Uterus (tissue), 2 donors: ENCODE results near the gene TWNK.

Source experiments
- POLR2A ChIP-seq, 2 donors: fragments of 450-650 bp; IDR thresholded peaks; one replicate each; pipeline ENCODE4 v1.6.1; 2016; ENCODE audit warnings: antibody characterized with exemption in 2 of 2, mild to moderate bottlenecking in 1 of 2, moderate library complexity in 1 of 2
- TF ChIP-seq, protein P1 (sequence below), 4 experiments: fragments of 200-600 bp in 2 of 4; fragments of 450-650 bp in 2 of 4; sonication (generic) in 2 of 4; IDR thresholded peaks; one replicate each; pipeline ENCODE4 v1.5.1; 2016 to 2019; ENCODE audit warnings: antibody characterized with exemption in 4 of 4, mild to moderate bottlenecking in 2 of 4, moderate library complexity in 1 of 4

DNA sequence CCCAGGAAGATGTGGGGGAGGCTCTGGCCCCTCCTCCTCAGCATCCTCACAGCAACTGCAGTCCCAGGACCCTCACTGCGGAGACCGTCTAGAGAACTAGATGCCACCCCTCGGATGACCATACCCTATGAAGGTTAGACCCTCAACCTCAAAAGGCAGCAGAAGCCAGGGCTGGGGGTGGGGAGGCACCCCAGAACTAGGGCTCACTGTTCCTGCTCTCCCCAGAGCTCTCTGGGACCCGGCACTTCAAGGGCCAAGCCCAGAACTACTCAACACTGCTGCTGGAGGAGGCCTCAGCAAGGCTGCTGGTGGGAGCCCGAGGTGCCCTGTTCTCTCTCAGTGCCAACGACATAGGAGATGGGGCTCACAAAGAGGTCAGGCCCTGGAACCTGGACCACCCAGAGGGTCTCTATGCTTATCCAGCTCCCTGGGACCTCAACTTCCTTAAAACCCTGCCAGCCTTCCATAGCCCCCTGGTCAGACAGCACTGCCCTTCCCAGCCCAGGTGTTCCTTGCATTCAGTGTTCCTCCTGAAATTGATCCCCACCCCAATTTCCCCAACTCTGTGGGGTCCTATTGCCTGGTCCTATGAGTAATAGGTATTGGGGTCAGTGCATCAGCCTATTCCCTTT is 14.3 kb upstream of the TWNK start:
- TF ChIP-seq POLR2A (IDR thresholded peaks at IDR 0.05), result no peak
- TF ChIP-seq, protein P1, sequence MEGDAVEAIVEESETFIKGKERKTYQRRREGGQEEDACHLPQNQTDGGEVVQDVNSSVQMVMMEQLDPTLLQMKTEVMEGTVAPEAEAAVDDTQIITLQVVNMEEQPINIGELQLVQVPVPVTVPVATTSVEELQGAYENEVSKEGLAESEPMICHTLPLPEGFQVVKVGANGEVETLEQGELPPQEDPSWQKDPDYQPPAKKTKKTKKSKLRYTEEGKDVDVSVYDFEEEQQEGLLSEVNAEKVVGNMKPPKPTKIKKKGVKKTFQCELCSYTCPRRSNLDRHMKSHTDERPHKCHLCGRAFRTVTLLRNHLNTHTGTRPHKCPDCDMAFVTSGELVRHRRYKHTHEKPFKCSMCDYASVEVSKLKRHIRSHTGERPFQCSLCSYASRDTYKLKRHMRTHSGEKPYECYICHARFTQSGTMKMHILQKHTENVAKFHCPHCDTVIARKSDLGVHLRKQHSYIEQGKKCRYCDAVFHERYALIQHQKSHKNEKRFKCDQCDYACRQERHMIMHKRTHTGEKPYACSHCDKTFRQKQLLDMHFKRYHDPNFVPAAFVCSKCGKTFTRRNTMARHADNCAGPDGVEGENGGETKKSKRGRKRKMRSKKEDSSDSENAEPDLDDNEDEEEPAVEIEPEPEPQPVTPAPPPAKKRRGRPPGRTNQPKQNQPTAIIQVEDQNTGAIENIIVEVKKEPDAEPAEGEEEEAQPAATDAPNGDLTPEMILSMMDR (IDR thresholded peaks at IDR 0.05), result no peak
